GM19468 (cell line): ENCODE data around the gene NOS1.

Source experiments
- ATAC-seq: cut with Tn5 transposase; IDR thresholded peaks from one replicate; pipeline ENCODE4 v1.9.1; 2021; ENCODE audit warnings: mild to moderate bottlenecking, moderate library complexity, moderate number of reproducible peaks; ENCODE audit not compliant: unreplicated experiment; ENCODE audit errors: extremely low read depth

Gene NOS1

GRCh38 chr12:117365049-117365616 lies 3.7 kb upstream of the NOS1 start:
- no peak for ATAC-seq

GRCh38 chr12:117363953-117364486 lies 2.6 kb upstream of the NOS1 start:
- ATAC-seq, result no peak

DNA sequence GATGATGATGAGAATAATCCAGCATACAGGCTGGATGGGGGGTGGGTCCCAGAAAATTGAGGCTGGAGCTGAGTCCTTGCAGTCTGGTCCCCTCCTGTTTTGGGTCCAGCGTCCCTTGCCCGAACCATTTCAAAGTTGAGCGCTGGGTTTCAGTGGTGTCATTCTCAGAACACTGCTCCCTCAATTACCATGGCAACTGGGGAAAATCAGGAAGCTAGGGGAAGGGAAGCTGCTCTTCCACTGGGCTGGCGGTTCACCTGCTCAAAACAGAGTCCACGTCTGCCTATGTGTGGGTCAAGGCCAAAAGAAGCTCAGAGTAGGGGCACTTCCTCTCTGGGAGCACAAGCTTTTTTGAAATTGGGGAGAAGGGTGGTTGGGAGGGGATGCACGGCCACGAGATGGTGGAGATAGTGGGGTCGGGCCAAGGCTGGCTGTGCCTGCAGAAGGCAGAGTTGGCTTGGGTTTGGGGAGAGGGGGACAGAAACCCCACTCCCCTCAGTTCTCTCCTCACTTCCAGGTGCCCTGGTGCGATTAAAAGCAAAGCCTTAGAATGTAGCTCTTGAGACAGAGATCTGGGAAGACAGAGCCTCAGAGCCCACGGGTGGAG lies 1.7 kb upstream of the NOS1 start:
- ATAC-seq, result no peak

DNA sequence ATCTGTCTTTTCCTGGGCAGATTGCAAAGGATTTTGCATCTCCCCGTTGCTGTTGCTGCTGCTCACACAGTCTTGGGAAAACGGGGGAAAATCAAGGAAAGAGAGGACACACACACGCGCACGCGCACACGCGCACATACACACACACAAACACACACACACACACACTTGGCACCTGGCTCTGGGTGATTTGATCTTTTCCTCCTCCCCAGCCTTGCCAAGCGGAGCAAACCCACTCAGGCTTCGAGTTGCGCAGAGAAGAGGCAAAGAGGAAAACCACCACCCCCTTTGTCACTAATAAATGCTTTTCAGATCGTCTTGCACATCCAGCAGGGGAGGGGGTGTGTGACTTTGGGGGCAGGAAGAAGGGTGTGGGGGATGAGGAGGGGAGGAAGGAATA lies 965 bp upstream of the NOS1 start:
- ATAC-seq, result no peak

GRCh38 chr12:117361905-117362304 lies 479 bp upstream of the NOS1 start:
- no peak for ATAC-seq

DNA sequence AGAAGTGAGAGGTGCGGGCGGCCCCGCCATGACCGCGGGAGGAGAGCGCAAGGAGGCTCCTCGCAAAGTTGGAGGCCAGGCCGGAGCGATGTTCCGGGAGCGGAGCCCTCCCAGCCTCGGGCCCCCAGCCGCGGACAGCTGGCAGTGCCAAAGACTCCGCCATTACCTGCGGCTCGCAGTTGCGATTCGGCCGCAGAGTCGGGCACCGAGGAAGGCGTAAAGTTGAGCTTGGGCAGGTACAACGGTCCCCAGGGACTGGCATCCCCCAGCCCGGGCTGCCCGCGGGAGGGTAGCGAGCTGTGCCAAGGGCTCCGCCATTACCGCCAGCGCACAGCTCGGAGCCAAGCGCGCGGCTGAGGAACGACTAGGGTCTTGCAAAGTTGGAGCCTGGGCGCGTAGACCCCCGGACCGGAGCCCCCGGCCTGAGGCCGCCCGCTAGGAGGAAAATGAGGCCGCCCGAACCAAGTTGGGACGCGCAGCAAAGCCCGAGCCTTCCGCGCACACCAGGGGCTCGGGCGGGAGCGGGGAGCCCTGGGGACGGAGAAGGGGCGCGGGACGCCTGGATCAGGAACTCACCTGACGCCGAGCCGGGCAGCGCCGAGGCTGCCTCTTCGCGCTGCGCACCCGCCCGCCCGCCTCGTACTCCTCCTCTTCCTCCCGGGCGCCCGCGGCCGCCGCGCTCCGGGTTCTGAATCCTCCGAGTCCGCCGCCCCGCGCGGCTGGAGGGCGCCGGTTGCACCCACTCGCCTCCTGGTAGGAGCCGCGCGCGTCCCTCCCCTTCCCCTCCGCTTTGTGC lies 677 bp downstream of the NOS1 start:
- ATAC-seq, result no peak

DNA sequence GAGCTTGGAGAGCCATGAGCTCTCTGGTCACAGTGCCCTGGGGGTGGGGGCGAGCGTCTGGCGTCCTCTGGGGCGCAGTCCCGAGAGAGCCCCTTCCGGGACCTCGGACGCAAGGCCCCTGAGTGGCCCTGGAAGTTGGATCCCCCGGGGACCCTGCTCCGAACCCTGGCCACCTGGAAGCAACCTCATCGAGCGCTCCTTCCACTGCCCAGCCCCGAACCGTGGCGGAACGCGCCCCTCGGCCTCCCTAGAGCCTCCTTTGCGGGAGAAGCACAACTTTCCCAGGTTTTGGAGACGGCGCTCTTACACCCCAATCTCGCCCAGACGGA lies 1.2 kb downstream of the NOS1 start:
- no peak for ATAC-seq

- ATAC-seq, result no peak
Observed at GRCh38 chr12:117359029-117359845, 2.2 kb downstream of the NOS1 start.

DNA sequence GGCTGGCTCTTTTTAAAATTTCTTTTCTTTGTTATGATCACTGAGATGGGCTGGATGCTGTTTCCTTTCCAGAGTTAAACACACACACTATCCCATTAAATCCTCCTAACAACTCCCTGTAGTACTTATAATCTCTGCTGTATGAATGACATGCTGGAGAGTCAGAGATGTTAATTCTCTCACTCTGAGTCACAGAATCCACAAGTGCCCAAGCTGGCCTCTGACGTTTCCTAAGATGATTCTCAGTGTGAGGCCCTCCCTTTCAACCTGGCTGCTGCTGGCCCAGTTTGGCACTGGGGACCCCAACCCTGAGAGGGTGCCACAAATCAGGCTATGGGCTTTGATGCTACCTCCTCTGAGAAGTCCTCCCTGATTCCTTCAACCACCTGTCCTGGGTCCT lies 5.4 kb downstream of the NOS1 start:
- no peak for ATAC-seq

- ATAC-seq, result no peak
Observed at GRCh38 chr12:117352883-117353282, 8.5 kb downstream of the NOS1 start.

GRCh38 chr12:117352206-117352605 lies 9.2 kb downstream of the NOS1 start:
- no peak for ATAC-seq

- ATAC-seq, result no peak
Observed at GRCh38 chr12:117350140-117350539, 11.3 kb downstream of the NOS1 start.

- no peak for ATAC-seq
Observed at GRCh38 chr12:117347588-117347987, 13.8 kb downstream of the NOS1 start.

DNA sequence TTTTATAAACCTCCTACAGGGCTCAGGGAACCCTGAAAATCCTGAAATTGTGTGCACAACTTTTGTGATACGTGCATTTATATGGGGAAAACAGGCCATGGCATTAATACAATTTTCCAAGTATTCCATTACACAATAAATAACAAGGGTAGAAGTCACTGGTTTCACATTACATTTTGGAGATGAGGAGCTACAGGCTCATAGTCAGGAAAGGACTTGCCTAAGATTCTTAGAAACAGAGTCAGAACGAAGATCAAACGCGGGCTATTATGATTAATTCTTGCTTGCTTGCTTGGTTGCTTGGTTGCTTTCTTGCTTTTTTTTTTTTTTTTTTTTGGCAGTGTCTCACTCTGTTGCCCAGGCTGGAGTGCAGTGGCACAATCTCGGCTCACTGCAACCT lies 16.7 kb downstream of the NOS1 start:
- ATAC-seq, result no peak

GRCh38 chr12:117343849-117344248 lies 17.6 kb downstream of the NOS1 start:
- no peak for ATAC-seq

DNA sequence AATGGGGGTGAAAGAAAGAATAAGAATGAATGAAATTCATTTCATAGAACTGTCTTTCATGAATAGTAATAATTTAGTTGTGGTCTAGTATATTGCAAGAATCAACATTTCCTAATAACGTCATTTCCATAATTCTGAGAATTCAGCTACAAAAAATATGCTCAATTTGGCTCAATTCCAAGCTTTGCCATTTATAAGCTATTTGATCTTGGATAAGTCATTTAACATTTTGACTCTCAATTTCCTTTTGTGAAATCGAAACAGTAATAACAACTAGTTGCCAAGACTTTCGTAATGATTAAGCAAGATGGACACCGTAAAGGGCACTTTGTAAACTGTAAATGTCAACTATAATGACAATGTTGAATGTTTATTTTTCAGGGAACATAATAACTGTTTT lies 18.1 kb downstream of the NOS1 start:
- no peak for ATAC-seq

- ATAC-seq, result no peak
Observed at GRCh38 chr12:117342682-117343081, 18.7 kb downstream of the NOS1 start.

GRCh38 chr12:117342247-117342646 lies 19.2 kb downstream of the NOS1 start:
- no peak for ATAC-seq

- no peak for ATAC-seq
Observed at GRCh38 chr12:117339104-117339503, 22.3 kb downstream of the NOS1 start.

DNA sequence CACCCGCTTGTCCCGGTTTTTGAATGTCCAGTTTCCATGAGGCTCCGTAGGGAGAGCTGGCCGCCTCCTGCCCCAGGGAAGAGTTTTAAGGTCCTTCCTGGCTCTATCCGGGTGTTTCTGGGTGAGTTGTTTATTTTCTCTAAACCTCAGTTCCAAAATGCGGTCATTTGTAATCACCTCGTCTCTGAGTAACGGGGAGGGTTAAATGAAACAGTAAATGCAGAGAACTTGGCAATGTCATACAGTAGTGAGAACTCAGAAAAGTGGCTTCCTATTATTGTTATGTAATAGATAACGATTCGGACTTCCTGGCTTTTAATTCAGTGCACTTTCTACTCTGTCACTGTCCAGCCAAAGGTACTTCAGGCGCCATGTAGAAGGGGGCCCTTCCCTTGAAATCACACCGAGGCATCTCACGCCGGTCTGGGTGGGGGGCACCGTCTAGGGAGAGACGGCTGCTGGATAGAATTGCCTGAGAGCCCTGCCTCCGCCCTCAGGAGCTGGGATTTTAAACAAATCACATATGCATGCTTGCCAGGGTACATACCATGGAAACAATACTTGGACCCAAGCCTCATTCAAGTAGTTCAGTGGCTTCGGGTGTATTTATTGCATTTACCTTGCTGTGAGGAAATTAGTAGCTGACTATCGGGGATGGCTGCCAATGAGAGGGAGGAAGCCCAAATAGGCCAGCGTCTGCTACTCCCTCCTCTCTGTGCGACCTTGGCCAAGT lies 26.4 kb downstream of the NOS1 start:
- ATAC-seq, result no peak
